ENCODE data around the gene FAM174B.

FAM174B gene

GRCh38 chr15:92629975-92630626, 25.5 kb downstream of the FAM174B start:
- no peak for TF ChIP-seq CTCF (IDR thresholded peaks at IDR 0.05; ENCODE audit: low read length, missing control alignments)
- H3K4me3 ChIP-seq (replicated peaks; ENCODE audit: low read depth, low read length), result no peak overlapping the region
- no peak for DNase-seq (ENCODE audit: low read depth)

- no peak for TF ChIP-seq CTCF (IDR thresholded peaks at IDR 0.05; ENCODE audit: low read length, missing control alignments)
- DNase-seq (ENCODE audit: low read depth), result no peak
- H3K4me3 ChIP-seq (replicated peaks; ENCODE audit: low read depth, low read length), result no peak overlapping the region
Observed at GRCh38 chr15:92629276-92629974, 26.1 kb downstream of the FAM174B start.

- no peak for DNase-seq (ENCODE audit: low read depth)
Observed at GRCh38 chr15:92627014-92627413, 28.6 kb downstream of the FAM174B start.

GRCh38 chr15:92625251-92625980, 30.2 kb downstream of the FAM174B start:
- H3K4me3 ChIP-seq (replicated peaks; ENCODE audit: low read depth, low read length), result no peak overlapping the region
- TF ChIP-seq CTCF (IDR thresholded peaks at IDR 0.05; ENCODE audit: low read length, missing control alignments), result no peak
- peak; percentile 68 for DNase-seq (ENCODE audit: low read depth)

More at GRCh38 chr15:92627014-92627413, 28.6 kb downstream of the FAM174B start:
- TF ChIP-seq CTCF (IDR thresholded peaks at IDR 0.05; ENCODE audit: low read length, missing control alignments), result no peak
- no peak overlapping the region for H3K4me3 ChIP-seq (replicated peaks; ENCODE audit: low read depth, low read length)

- peak; percentile 40 for DNase-seq (ENCODE audit: low read depth)
- no peak for TF ChIP-seq CTCF (IDR thresholded peaks at IDR 0.05; ENCODE audit: low read length, missing control alignments)
- H3K4me3 ChIP-seq (replicated peaks; ENCODE audit: low read depth, low read length), result no peak overlapping the region
Observed at GRCh38 chr15:92624401-92624991, 31.1 kb downstream of the FAM174B start.

GRCh38 chr15:92623435-92623834, 32.1 kb downstream of the FAM174B start:
- no peak for DNase-seq (ENCODE audit: low read depth)
- no peak overlapping the region for H3K4me3 ChIP-seq (replicated peaks; ENCODE audit: low read depth, low read length)
- no peak for TF ChIP-seq CTCF (IDR thresholded peaks at IDR 0.05; ENCODE audit: low read length, missing control alignments)

Measured in fibroblast of pulmonary artery (primary cell).